Upper lobe of left lung (tissue), 4 donors: Measurements from ENCODE around the gene RALGDS.

Experiments used
- CTCF ChIP-seq, 6 experiments: fragments of 450-650 bp in 4 of 6; fragments of 200-600 bp in 2 of 6; sonication (generic) in 2 of 6; IDR thresholded peaks; one replicate each; pipeline ENCODE4 v1.5.1; 2016 to 2019; ENCODE audit warnings: antibody characterized with exemption in 6 of 6
- EP300 ChIP-seq, 4 donors: sonication (generic); formaldehyde crosslinking; IDR thresholded peaks; one replicate each; pipeline ENCODE4 v1.5.1; 2017; ENCODE audit warnings: antibody characterized with exemption in 4 of 4, control low read depth in 2 of 4
- POLR2A ChIP-seq, 4 donors: fragments of 450-650 bp; IDR thresholded peaks; one replicate each; pipeline ENCODE4 v1.5.1; 2016 to 2017; ENCODE audit warnings: antibody characterized with exemption in 4 of 4, mild to moderate bottlenecking in 2 of 4

GRCh38 chr9:133114886-133115603 lies 6.0 kb downstream of the RALGDS start:
- TF ChIP-seq EP300 (IDR thresholded peaks at IDR 0.05) (no peak), POLR2A (IDR thresholded peaks at IDR 0.05) (no peak), CTCF (IDR thresholded peaks at IDR 0.05) (no peak)
